GM12873 (cell line): ENCODE results near the gene ECSIT.

Experiments used
- TF ChIP-seq, protein P1 (sequence below): IDR thresholded peaks from 2 replicates; pipeline ENCODE4 v1.5.1; 2012; ENCODE audit warnings: low read depth, mild to moderate bottlenecking, moderate library complexity, low read length, control low read depth; ENCODE audit not compliant: insufficient read depth; ENCODE audit errors: missing control alignments

Gene ECSIT

DNA sequence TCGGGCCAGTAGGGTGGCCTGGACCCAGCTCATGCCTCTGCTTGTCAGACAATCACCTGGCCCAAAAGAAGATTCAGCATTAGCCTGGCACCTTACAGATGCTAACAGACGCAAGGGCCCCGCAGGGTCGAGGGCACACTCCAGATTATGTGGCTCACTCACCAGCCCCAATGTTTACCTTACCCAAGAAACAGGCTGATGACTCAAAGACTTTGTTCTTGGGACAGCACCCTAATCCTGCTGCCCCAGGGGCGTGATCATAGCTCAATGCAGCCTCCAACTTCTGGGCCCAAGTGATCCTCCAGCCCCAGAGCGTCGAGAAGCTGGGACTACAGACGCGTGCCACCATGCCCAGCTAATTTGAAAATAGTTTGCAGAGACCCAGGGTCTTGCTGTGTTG is 9.8 kb downstream of the ECSIT start:
- TF ChIP-seq, protein P1, sequence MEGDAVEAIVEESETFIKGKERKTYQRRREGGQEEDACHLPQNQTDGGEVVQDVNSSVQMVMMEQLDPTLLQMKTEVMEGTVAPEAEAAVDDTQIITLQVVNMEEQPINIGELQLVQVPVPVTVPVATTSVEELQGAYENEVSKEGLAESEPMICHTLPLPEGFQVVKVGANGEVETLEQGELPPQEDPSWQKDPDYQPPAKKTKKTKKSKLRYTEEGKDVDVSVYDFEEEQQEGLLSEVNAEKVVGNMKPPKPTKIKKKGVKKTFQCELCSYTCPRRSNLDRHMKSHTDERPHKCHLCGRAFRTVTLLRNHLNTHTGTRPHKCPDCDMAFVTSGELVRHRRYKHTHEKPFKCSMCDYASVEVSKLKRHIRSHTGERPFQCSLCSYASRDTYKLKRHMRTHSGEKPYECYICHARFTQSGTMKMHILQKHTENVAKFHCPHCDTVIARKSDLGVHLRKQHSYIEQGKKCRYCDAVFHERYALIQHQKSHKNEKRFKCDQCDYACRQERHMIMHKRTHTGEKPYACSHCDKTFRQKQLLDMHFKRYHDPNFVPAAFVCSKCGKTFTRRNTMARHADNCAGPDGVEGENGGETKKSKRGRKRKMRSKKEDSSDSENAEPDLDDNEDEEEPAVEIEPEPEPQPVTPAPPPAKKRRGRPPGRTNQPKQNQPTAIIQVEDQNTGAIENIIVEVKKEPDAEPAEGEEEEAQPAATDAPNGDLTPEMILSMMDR: no peak

DNA sequence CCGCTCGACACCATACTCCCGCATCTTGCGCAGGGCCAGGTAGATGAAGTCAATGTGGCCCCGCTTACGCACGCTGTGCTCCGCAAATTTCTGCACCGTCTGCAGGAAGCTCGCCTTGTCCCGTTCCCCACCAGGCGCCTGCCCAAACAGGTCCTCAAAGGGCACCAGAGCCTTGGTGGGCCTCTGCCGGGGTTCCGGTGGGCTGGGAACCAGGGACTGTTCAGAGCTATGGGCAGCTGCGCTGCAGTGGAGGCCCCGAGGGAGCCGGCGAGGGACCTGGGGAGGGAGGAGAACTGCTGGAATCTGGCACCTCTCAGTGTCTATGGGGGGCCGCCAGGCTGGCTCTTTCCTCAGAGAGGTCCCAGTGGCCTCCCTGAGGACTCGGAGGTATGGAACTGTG is 15.0 kb downstream of the ECSIT start:
- TF ChIP-seq, protein P1: no peak

DNA sequence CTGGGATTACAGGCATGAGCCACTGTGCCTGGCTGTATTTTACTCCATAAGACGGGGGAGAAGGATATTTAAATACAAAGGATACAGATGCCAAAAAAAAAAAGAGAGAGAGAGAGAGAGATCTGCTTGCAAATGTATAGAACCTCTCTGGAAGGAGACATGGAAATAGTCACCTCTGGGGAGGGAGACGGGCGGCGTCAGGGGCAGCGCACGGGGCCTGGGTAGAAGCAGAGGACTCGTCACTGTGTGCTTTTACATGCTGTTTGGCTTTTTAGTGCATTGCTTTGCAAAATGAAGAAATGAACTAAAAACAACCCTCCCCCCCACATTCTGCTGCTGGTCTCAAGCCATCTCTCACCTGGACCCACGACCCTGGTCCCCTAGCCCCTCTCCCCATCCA is 18.5 kb downstream of the ECSIT start:
- TF ChIP-seq, protein P1: no peak

DNA sequence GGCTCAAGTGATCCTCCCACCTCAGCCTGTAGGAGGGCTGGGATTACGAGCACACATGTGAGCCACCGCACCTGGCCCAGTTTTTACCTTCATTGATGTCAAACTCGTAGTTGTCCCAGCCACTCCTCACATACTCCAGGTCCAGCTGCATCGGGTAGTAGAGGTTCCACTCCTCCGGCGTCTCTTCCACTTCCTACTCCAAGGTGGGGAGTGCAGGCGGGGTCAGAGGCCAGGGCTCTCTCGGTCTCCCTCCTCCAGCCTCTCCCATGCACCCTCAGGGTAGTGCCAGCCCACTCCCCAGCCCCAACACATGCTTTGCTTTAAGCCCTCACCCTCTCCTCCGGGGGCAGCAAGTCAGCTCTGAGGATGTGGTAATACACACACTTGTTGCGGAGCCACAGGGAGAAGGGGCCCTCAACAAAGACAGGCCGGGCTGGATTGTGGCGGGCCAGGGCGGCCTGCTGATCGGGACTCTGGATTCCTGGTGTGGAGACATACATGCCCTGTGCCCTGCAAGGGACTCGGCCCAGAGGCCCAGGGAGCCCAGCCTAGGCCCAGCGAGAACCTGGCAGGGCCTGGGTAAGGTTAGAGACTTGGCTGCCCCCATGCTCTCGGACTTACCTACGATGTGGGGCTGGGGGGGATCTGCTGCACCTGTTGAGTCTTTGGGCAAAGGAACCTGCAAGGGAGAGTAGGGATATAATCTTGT is 21.4 kb downstream of the ECSIT start:
- TF ChIP-seq, protein P1: no peak

DNA sequence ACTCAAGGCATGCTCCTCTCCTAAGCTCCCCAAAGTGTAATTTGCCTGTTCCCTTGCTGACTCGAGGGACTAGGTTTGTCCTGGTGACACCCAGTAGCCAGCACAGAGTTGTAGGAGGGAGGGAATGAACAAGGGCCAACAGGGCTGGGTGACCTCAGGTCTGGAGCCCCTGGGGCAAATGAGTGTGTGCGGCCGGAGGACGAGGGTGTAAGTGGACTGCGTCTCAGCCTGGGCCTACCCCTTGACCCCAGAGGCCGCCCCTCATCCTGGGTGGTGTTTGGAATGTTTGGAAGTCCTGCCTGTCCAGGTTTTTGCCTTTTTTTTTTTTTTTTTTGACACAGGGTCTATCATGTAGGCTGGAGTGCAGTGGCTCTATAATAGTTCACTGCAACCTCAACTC is 22.0 kb downstream of the ECSIT start:
- TF ChIP-seq, protein P1: no peak

DNA sequence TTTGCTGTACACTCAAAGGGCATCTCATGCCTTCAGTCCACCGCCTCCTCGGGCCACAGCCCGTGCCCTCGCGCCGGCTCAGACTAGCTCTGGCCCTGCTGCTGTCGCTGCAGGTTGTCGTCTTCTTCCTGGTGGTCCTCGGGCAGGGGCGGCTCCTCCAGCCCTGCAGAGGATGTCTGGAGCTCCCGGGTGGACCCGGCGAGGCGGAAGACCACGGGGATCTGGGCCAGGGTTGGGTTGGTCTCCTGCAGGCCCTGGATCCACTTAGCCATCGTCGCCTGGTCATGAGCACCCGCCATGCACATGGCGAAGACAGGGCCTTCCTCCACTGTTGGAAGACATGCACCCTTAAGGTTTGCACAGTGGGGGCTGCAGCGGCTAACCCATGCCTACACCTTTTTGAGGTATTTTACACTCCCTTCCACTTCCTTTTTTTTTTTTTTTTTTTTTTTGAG is 22.8 kb downstream of the ECSIT start:
- TF ChIP-seq, protein P1: no peak

DNA sequence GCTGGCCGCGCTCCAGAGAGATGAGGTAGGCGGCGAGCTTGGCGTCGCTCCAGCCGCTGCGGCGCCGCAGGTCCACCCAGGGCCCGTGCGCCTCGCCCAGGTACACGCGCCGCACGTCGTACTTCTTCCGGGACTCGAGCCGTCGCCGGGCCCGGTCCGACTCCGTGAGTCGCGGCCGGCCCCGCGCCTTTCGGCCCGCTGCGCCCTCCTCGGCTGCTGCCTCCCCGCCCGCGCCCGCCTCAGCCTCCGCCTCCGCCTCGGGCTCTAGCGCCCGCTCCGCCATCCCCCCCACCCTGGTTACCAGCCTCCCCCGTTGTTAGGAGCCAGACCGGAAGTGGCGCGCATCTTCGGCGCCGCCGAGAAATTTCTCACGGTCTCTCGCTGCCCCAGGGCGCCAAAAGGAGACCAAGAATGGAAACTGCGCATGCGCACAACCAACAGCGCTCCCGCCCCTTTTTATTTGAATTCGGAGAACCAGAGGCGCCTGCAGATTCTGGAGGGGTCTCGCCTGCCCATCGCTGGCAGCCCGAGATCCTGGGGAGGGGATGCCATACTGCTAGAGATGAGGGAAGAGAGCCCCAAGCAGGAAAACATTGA is 23.3 kb downstream of the ECSIT start, which contains the start of gene ZNF653:
Gene ZNF653, minus strand, starts transcription at position 336 of the 597 bp plus-strand sequence. Its CDS starts 53 bp downstream, at position 283.
- TF ChIP-seq, protein P1: no peak
